ENCODE results near the gene RGS16. TPM values are rescaled to one million over a fixed set of nuclear protein-coding genes. Genes with fewer than 3 reads are reported as not detected.

Gene RGS16
- total and polyA plus RNA-seq, 2 donors (not counting 3 experiments of a cell fraction or from before 2014, with no cell fraction given) = not detected

DNA sequence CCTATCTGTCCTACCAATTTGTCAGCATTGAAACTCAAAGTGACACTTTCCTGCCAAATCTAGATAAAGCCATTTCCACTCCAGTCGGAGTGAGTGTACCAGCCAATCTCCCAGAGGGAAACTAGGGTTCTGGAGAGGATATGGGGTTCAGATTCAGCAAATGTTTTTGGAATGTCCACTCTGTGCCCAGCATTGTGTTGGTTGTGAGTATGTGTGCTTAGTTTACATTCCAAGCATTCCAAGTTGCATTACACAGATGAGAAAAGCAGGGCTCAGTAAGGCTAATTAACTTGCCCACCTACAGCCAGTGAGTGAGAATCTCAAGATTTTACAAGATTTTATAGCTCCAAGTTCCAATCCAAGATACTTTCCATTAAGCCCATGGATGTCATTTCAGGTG is 26.4 kb upstream of the RGS16 start:
- H3K4me2 ChIP-seq (ENCODE audit: insufficient read depth, low read length) = no peak overlapping the region
- DNase-seq (ENCODE audit: low read depth, low spot score) = no peak
- ChIA-PET CTCF (no interaction called here), POLR2A (no interaction called here)
- H3K36me3 ChIP-seq (ENCODE audit: control insufficient read depth in 2 of 2, extremely low read depth in 1 of 2, insufficient read depth in 2 of 2, low read length in 2 of 2) = no peaks in the 10 kb centered on the region
- intact Hi-C loops (cut with micrococcal nuclease) (no loop called here), dilution Hi-C loops (cut with MboI; ENCODE audit: extremely low pct_ligation_motif_present, low sequenced_read_pairs) (no loop called here)
- H3K27me3 ChIP-seq (ENCODE audit: control insufficient read depth in 2 of 2, insufficient read depth in 2 of 2, low read length in 2 of 2) = peaks cover 0 to 3% of the 10 kb centered on the region in 2 experiments
- no peaks in the 10 kb centered on the region for H3K9me1 ChIP-seq (replicated peaks; ENCODE audit: control insufficient read depth, extremely low read depth, insufficient read depth, low read length)
- no peak overlapping the region for H3K4me3 ChIP-seq (replicated peaks in 1 of 3; ENCODE audit: insufficient read depth in 1 of 3, low read depth in 1 of 3, low read length in 3 of 3)
- TF ChIP-seq EZH2 (IDR thresholded peaks at IDR 0.05; ENCODE audit: borderline replicate concordance, low read depth, low read length, severe bottlenecking) = no peak
- TF ChIP-seq, protein P1, sequence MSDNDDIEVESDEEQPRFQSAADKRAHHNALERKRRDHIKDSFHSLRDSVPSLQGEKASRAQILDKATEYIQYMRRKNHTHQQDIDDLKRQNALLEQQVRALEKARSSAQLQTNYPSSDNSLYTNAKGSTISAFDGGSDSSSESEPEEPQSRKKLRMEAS (IDR thresholded peaks at IDR 0.05; ENCODE audit: insufficient read depth, insufficient read length) = no peak
- TF ChIP-seq MYC (IDR thresholded peaks at IDR 0.05; ENCODE audit: low read depth, low read length) = no peak
- TF ChIP-seq POLR2A (IDR thresholded peaks at IDR 0.05; ENCODE audit: low read depth, low read length) = no peak
- no peak overlapping the region for H3K9ac ChIP-seq (replicated peaks; ENCODE audit: extremely low read depth, insufficient read depth, low read length)
- no peaks in the 10 kb centered on the region for H3K9me3 ChIP-seq (replicated peaks; ENCODE audit: control insufficient read depth, insufficient read depth, low read length)
- no TSS peak for BruUV-seq (replicated peaks)
- FAIRE-seq = no peak
- no peak overlapping the region for H3K27ac ChIP-seq (ENCODE audit: insufficient read depth, low read depth, low read length)
- H2AFZ ChIP-seq (ENCODE audit: low read depth, low read length) = no peak overlapping the region
- no peaks in the 10 kb centered on the region for H3K4me1 ChIP-seq (ENCODE audit: control insufficient read depth, extremely low read depth, insufficient read depth, low read length)
- no peaks in the 10 kb centered on the region for H3K79me2 ChIP-seq (ENCODE audit: control insufficient read depth, insufficient read depth, low read length)
- H4K20me1 ChIP-seq (replicated peaks; ENCODE audit: control insufficient read depth, extremely low read depth, insufficient read depth, low read length) = no peaks in the 10 kb centered on the region

DNA sequence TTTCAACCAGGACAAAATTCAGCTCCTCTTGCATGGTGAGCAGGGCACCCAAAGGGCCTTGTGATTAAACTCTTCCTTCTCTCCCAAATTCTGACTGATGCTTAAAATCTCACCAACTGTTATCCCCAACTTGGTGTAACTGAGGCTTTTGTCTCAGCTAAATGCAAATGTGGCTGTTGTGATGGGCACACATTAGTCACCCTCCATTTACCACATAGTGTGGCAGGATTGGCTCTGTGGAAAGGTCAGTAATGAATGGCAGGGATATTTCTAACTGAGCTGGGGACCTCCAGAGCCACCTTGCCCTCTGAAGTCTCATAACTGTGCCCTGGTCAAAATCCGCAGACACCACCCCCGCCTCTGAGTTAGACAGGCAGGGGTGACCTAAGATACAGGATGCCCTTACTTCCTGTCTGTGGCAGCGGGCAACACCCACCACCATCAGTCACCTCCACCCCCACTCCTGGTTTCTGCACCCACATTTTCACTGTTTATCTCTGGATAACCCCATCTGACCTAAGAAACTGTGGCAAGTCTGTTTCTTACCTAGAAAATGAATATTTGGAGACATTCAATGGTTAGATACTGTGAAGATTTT is 25.4 kb upstream of the RGS16 start:
- no peaks in the 10 kb centered on the region for H3K9me3 ChIP-seq (replicated peaks; ENCODE audit: control insufficient read depth, insufficient read depth, low read length)
- H3K4me1 ChIP-seq (ENCODE audit: control insufficient read depth, extremely low read depth, insufficient read depth, low read length) = no peaks in the 10 kb centered on the region

More for the DNA sequence above, 25.4 kb upstream of the RGS16 start:
- intact Hi-C loops (cut with micrococcal nuclease) = no loop called here
- ChIA-PET CTCF (interaction anchor here (0.7 to 1.7 kb wide), 5 partner anchors 13 to 52 kb away, joined by 3 to 5 read pairs (median 3); no protein-coding TSS in a partner anchor), POLR2A (no interaction called here)
- no peak for FAIRE-seq
- TF ChIP-seq MYC (IDR thresholded peaks at IDR 0.05; ENCODE audit: low read depth, low read length) (no peak), GATA2 (IDR thresholded peaks at IDR 0.05; ENCODE audit: insufficient read depth, insufficient read length, low read depth, low read length) (no peak), EZH2 (IDR thresholded peaks at IDR 0.05; ENCODE audit: borderline replicate concordance, low read depth, low read length, severe bottlenecking) (no peak), POLR2AphosphoS5 (IDR thresholded peaks at IDR 0.05; ENCODE audit: insufficient read depth, low read depth, low read length) (no peak), JUN (IDR thresholded peaks at IDR 0.05; ENCODE audit: borderline replicate concordance, insufficient read depth, insufficient read length, low read depth) (no peak), FOS (IDR thresholded peaks at IDR 0.05; ENCODE audit: borderline replicate concordance, insufficient read depth, low read length) (no peak), POLR2A (IDR thresholded peaks at IDR 0.05; ENCODE audit: low read depth, low read length) (no peak)
- TF ChIP-seq, protein P1 (IDR thresholded peaks at IDR 0.05; ENCODE audit: insufficient read depth, insufficient read length) = no peak
- TF ChIP-seq, protein P2, sequence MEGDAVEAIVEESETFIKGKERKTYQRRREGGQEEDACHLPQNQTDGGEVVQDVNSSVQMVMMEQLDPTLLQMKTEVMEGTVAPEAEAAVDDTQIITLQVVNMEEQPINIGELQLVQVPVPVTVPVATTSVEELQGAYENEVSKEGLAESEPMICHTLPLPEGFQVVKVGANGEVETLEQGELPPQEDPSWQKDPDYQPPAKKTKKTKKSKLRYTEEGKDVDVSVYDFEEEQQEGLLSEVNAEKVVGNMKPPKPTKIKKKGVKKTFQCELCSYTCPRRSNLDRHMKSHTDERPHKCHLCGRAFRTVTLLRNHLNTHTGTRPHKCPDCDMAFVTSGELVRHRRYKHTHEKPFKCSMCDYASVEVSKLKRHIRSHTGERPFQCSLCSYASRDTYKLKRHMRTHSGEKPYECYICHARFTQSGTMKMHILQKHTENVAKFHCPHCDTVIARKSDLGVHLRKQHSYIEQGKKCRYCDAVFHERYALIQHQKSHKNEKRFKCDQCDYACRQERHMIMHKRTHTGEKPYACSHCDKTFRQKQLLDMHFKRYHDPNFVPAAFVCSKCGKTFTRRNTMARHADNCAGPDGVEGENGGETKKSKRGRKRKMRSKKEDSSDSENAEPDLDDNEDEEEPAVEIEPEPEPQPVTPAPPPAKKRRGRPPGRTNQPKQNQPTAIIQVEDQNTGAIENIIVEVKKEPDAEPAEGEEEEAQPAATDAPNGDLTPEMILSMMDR (IDR thresholded peaks at IDR 0.05; ENCODE audit: extremely low read depth in 1 of 2, insufficient read depth in 1 of 2, low read depth in 1 of 2, low read length in 2 of 2) = no peak
- H3K36me3 ChIP-seq (ENCODE audit: control insufficient read depth in 2 of 2, extremely low read depth in 1 of 2, insufficient read depth in 2 of 2, low read length in 2 of 2) = no peaks in the 10 kb centered on the region
- DNase-seq (ENCODE audit: low read depth, low spot score) = no peak
- peaks cover under 1 to 3% of the 10 kb centered on the region in 2 experiments for H3K27me3 ChIP-seq (ENCODE audit: control insufficient read depth in 2 of 2, insufficient read depth in 2 of 2, low read length in 2 of 2)
- no peaks in the 10 kb centered on the region for H4K20me1 ChIP-seq (replicated peaks; ENCODE audit: control insufficient read depth, extremely low read depth, insufficient read depth, low read length)
- no peak overlapping the region for H3K4me2 ChIP-seq (ENCODE audit: insufficient read depth, low read length)
- H3K79me2 ChIP-seq (ENCODE audit: control insufficient read depth, insufficient read depth, low read length) = no peaks in the 10 kb centered on the region
- no peak overlapping the region for H3K4me3 ChIP-seq (replicated peaks in 1 of 3; ENCODE audit: insufficient read depth in 1 of 3, low read depth in 1 of 3, low read length in 3 of 3)
- H3K27ac ChIP-seq (ENCODE audit: insufficient read depth, low read depth, low read length) = no peak overlapping the region
- dilution Hi-C loops (cut with MboI; ENCODE audit: extremely low pct_ligation_motif_present, low sequenced_read_pairs) = no loop called here
- H2AFZ ChIP-seq (ENCODE audit: low read depth, low read length) = no peak overlapping the region
- no peak overlapping the region for H3K9ac ChIP-seq (replicated peaks; ENCODE audit: extremely low read depth, insufficient read depth, low read length)
- H3K9me1 ChIP-seq (replicated peaks; ENCODE audit: control insufficient read depth, extremely low read depth, insufficient read depth, low read length) = no peaks in the 10 kb centered on the region
- BruUV-seq (replicated peaks) = no TSS peak
